ENCODE measurements around the gene CA12.

CA12 gene

DNA sequence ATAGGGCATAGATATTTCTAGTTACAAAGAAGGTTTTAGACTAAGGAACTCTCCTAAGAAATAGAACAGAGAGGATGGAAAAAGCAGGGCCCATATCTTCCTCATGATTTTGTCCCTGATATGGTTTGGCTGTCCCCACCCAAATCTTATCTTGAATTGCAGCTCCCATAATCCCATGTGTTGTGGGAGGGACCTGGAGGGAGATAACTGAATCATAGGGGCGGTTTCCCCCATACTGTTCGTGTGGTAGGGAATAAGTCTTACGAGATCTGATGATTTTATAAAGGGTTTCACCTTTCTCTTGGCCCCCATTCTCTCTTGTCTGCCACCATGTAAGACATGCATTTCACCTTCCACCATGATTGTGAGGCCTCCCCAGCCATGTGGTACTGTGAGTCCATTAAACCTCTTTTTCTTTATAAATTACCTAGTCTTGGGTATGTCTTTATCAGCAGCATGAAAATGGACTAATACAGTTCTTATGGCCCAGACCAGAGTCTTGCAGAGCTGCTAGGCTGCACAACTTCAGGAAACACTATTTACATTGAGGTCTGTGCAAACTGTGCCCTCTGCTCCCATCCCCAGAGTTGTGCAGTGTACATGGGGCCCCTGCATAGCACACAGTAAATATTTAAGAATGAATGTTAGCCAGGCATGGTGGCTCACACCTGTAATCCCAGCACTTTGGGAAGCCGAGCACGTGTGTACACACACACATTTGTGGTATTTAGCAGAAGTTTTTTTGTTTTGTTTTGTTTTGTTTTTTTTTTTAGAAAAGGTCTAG lies 20.3 kb upstream of the CA12 start:
- no peak for DNase-seq (ENCODE audit: low read depth, low spot score)

DNA sequence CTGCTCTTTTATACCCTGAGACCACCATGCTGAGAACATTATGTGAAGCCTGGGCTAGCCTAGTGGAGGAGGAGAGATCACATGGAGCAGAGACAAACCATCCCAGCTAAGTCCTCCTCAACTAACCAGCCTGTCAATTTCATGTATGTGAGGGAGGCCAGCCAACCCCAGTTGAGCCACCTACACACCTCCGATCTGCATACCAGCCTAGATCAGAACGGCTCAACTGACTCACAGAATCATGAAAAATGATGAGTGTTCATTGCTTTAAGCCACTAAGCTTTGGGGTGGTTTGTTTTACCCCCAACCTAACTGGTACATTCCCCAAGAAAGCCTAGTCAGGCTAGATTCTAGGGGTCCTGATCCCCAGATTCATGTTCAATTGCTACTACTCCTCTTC lies 19.4 kb upstream of the CA12 start:
- DNase-seq (ENCODE audit: low read depth, low spot score): no peak

DNA sequence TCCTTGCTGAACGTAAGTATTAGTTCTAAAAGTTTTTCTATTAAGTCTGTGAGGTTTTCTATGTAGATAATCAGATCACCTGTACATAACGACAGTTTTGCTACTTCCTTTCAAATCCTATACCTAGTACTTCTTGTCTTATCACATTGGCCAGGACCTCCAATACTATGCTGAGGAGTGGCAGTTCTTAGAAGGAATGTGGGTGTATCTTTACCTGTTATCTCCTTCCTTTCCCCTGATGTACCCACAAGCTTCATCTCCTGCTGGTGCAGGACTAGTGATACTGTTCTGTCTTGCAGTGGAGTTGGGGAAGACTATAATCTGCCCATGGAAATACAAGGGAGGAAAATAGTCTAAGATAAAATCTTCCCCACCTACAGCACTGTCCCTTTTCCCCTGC lies 16.8 kb upstream of the CA12 start:
- DNase-seq (ENCODE audit: low read depth, low spot score): no peak

DNA sequence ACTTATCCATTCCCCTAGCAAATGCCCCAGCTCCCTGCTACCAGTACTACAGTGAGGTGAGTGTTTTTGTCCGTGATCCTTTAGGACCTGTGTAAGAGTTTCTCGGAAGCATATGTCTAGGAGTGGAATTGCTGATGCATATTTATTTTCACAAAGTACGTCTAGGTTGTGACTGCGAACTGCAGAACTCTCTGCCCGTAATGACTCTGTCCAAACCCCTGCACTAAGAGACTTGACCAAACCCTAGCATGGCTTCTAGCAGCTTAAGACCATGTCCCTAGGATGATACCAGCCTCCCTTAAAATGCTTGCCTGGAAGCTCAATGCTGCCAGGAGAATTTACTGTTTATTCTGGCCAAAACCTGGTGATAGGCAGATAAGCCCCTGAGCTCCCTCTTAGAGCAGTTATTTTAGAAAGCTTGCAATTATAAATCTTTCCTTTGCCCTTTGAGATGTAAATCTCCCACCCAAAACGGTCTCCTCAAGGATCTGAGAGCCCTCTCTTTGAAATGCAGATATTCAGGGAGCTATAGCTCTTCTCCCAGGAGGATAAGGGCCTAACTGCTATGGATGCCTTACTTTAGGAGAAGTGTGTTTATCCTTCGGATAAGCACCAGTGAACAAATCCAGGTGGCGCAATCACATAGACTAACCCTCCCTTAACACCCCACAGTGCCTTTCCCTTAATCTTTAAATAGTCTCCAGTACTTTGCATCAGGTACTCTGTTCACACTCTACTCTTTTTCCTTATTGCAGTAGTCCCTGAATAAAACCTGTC lies 14.7 kb upstream of the CA12 start:
- DNase-seq (ENCODE audit: low read depth, low spot score): no peak

DNA sequence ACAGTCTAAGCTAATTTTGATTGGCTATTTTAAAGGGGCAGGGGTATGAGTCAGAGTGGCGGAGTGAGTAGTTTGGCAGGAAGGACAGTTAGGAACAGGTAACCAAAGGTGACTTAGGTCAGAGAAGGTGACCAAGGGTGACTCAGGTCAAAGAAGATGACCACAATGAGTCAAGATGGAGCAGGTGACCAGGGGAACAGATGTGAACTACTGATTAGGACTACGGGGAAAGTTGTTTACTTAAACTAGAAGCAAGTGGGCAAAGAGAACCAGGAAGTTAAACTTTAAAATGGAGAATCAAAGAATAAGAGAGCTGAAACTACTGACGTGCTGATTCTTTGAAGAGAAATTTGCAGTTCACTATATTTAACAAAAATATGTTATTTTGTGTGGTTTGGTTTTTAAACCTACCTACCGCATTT lies 14.1 kb upstream of the CA12 start:
- DNase-seq (ENCODE audit: low read depth, low spot score): no peak

DNA sequence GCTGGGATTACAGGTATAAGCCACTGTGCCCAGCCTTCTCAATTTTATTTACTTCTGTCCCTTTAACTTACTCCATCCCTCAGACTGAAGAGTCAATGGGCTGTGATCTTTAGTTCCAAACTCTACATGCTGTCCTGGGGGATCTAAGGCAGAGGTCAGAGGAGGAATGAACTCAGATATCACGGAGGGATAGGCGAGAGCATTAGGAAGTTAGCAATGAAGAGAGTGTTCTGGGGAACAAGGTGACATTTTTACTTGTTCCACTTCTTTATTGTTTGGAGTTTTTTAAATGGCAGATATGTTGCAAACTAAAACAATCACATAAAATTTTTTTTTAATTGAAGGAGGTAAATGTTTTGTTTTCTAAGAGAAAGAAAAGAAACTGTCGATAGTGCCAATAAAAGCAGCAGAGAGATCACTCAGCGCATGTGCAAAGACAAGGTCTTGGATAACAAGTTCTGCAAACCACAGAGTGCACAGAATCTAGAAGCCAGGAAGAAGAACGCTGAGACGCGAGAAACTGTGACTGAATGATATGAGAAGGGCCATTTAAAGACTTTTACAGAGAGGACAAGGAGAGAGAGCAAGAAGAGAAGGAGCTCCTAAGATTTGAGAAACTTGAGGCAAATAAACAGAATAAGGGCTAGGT lies 10.8 kb upstream of the CA12 start:
- DNase-seq (ENCODE audit: low read depth, low spot score): no peak

DNA sequence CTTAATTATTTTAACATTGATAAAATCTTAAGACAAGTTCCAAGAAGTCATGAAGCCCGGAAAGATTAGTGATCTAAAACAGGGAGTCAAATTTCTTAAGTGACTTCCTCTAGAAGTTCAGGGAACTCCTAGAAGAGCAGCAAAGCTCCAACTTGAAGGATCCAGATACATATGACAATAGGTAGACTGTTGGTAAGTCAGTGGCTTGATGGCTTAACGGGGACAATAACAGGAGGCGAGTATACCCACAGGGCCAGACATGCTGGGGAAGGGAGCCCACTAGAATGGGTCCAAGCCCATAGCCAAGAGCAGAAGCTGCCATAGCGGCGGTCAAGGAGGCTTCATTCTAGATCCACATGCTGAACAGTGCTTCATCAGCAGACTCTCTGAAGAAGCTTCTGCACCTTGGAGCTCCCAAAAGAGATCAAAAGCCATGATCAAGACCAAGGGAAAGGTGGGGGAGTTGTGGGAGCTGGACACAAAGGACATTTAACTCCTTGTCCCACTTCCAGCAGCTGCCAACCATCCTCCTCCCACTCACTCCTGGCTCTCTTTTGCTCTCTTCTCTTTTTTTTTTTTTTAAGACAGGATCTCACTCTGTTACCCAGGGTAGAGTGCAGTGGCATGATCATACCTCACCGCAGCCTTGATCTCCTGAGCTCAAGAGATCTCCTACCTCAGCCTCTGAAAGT lies 10.2 kb upstream of the CA12 start:
- DNase-seq (ENCODE audit: low read depth, low spot score): no peak

DNA sequence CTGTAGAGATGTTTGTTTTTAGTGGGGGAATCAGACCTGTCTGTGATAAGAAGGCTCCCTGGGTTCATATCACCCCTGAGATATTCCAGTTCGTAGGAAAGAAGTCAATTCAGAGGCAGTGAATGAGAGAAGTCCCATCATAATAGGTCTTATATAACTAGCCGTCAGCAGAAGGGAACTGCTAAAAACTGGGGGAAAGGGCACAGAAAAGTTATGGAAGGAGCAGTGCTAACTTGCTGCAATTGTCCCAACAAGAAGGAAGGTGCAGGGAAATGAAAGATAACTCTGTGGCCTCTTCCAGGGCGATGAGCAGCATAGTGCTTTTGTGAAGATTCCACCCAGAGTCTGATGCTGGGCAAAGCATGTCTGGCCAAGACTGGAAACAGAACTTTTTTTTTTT lies 9.0 kb upstream of the CA12 start:
- no peak for DNase-seq (ENCODE audit: low read depth, low spot score)

DNA sequence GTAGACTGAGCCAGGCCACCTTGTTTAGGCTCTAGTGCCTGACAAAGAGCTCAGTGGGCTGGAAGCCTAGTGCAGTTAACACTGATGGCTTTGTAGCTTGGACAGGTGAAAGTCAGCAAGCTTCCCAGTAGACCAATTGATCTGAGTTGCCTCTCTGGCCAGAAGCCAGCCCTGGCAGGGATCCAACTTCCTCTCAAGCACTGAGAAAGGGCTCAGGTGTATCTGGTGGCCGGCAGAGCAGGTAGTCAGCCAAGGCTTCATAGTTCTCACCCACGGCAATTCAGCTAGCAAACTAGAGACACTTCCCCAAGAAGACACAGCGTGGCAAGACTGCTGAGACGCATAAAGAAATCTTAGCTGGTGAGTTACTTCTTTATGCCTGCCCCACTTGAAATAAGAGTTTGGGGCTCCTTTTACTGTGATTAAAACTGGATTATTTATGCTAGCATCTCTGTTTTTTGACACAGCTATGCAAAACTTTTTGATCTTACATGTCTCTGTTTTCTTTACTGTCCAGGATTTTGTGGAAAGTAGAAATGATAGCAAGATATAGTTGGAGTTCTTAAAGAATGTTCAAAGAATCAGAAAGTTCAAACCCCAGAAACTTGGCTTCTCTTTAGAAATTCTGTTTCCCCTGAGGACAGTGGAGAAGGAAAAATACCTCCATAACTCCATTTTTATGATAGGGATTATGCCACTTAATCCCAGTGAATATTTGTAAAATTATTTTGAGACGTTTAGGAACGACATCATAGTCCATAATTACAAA lies 8.4 kb upstream of the CA12 start:
- DNase-seq (ENCODE audit: low read depth, low spot score): no peak

DNA sequence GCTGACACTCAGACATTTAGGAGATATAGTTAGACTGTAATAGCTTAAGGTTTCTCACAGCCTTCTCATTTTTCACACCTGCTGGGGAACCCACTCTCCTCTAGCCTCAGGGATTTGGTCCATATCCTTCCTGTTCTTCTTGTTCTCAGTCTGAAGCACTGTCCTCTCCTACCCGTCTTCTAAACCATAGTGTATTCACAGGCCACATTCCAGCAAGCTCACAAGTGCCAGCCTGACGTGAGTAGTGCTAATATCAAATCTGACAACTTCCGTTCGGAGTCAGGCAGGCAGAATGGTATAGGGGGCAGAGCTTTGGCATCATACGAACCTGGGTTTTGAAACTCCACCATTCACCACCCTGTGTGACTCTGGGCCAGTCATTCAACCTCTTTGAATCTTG lies 6.9 kb upstream of the CA12 start:
- DNase-seq (ENCODE audit: low read depth, low spot score): no peak

DNA sequence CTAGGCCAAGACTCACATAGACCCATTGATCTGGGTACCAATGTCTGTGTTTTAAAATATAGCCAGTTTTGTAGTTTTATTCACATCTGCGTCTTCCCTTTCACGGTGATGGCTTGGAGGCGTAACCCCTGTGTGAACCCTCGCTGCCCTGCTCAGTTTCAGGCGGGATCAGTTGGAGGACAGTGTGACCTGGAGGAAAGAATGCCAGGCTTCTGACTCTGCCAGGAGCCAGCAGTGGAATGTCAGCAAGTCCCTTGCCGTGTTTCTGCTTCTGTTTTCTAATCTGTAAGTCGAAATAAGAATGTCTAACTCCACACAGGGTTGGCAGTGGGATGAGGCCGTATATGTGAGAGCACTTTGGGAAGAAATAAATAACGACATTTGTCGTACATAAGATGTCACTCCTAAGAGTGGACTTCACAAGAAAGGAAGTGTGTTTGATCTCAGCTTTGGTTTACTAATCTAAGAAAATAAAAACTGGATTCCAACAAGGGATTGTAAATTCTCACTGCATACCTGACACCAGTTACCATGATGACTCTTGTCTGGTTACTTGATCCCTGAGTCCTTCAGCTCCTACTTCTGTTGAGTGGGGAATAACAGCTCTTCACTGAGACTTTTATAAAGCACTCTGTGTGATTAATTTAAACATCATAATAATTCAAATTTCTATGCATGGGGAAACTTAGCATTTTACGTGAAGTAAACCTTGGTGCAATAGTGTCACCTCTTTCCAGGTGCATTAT lies 6.3 kb upstream of the CA12 start:
- DNase-seq (ENCODE audit: low read depth, low spot score): no peak

DNA sequence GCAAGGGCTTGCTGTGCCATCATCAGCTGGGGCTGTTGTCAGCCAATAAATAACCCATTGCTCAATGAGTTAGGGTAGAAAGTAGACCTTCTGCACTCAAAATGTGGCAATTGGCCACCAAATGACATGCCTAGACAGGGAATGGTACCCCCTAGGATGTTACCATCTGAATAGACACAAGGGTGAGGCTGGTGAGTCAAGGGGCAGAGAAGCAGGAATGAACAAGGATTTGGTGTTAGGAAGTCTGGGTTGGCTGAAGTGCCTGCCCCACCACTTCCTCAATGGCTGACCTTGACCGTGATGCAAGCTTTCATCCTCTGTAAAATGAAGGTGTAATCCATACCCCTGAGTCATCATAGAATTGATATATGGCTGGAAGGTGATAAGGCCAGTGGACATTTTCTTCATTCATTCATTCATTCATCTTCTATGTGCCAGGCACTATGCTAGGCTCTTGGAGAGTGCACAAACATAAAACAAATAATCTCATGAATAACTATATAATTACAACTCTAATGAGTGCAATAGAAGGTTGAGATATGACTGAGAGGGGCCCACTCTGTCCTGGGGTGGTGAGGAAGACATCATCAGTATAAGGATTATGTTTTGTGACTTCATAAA lies 4.4 kb upstream of the CA12 start:
- DNase-seq (ENCODE audit: low read depth, low spot score): no peak

DNA sequence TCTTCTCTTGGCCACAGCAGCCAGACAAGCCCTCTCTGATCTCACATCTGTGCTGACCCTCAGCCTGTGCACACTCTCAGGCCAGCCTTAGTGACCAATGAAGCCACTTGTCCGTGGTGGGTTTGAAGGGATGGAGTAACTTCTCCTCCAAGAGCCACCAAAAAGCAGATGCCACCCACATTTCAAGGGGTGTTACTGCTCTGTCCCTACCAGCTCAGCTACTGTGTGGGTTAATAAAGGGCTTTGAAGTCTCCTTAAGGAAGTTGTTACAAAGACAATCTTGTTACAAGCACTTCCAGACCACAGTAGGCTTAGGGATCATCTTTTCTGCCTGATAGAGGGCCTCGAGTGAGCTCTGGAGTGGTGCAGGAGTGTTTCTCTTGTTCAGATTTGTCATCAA lies 3.3 kb upstream of the CA12 start:
- no peak for DNase-seq (ENCODE audit: low read depth, low spot score)

DNA sequence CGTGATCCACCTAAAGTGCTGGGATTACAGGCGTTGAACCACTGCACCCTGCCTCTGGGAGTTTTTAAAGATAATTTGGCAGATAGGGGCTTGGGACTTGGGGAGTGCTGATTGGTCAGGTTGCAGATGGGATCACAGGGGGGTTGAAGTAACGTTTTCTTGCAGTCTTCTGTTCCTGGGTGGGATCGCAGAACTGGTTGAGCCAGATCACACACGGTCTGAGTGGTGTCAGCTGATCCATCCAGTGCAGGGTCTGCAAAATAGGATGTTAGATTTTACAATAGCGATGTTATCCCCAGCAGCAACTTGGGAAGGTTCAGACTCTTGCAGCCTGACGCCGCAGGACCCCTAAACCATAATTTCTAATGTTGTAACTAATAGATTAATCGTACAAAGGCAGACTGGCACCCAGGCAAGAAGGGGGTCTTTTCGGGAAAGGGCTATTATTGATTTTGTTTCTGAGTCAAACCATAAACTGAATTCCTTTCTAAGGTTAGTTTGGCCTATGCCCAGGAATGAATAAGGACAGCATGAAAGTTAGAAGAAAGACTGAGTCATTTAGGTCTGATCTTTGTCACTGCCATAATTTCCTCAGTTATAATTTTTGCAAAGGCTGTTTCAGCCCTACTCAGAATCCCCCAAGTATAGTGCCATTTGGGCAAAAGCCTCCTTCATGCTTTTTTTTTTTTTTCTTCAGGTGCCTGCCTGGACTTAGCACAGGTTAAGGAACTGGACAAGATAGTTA lies 1.5 kb upstream of the CA12 start:
- DNase-seq (ENCODE audit: low read depth, low spot score): no peak

DNA sequence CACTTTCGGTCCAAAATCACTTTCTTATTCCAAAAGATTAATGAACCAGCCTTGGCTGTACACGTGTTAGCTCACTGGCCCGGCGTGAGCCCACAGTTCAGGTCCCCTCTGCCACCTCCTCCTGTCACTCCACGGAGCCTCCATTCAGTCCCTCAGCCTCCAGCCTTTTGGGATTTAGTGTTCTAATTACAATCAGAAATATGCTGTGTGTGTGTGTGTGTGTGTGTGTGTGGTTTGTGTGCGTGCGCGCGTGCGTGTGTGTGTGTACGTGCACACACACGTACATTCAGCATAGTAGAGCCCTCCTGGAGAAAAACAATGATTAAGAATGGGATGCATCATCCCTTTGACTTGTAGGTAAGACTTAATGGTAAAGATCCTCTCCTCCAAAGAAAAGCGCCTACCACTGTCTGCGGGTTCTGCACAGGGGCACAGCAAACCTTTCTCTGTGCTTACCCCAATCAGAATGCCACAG lies 801 bp downstream of the CA12 start:
- DNase-seq (ENCODE audit: low read depth, low spot score): no peak

DNA sequence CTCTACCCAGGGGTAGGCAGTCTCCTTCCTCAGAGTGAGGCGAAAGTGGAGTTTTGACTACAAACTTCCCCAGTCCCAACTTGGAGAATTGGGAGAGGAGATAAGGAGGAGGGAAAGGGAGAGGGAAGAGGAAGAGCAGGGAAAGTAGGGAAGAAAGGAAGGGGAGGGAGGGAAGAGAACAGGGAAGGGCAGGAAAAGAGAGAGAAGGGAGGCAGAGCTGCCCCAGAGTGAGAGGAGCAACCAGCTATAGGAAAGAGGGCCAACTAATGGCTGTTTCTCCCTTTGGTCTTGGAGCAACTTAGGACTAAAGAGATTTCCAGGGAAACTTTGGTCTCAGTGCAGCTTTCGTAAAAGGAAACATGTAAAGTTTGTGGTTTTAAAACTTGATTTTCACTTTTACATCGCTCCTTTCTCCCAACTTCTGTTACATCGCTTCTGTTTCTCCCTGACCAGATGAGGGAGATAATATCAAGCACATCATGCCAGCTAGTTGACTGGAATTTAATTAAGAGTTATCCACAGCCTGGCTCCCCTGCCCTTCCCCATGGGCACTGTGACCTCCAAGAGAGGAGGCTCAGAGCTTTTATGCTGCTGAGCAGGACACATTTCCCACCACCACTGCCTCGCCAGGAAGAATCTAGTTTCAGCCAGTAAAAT lies 1.4 kb downstream of the CA12 start:
- no peak for DNase-seq (ENCODE audit: low read depth, low spot score)

DNA sequence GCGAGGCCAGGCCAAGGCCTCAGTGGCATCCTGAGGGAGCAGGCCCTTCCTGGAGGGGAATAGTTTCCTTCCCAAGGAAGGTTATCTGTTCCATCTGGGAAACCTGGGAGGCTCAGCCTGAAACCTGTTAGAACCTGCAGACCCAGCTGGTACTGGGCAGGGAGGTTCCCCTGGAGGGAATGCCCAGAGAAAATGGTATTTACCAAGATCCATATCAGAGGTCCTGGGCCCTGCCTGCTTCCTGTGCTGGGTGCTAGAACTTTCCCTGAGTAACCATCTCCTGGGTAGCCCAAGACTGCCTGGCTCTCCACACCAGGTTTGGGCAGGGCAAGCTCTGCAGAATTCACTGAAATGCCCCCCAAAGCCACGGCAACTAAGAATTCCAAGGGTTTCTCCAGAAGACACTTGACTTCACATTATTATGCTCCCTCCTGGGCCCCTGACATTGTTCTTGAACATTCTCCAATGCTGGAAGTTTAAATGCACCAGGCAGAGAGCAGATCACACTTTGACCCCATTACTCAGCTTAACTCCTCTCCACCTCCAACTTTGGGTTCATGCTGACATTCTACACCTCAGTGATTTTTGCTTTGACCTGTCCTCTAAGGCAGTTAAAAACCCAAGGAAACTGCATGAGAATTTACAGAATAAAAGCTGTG lies 2.0 kb downstream of the CA12 start:
- no peak for DNase-seq (ENCODE audit: low read depth, low spot score)

DNA sequence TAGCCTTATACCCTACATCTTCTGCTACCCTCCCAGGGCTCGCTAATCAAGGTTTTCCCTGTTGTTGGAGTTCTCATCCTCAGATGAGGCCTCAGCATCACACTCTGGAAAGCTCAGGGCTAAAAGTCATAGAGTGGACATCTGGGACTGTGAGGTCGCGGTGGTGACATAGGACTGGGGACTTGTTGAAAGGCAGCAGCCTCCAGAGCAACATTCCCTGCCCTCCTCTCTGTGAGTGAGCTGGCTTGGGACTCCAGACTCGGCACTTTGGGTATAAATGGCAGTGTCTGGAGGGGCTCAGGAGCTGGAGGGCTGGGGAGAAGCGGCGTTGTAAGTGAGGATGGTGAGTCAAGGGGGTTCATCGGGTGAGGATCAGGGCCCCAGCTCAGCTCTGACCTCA lies 2.7 kb downstream of the CA12 start:
- DNase-seq (ENCODE audit: low read depth, low spot score): no peak

All from smooth muscle cell of the brain vasculature (primary cell).